Endothelial cell of umbilical vein (primary cell): Measurements from ENCODE around the gene GJB2.

Experiments
- EZH2 ChIP-seq: IDR thresholded peaks from 2 replicates; pipeline ENCODE4 v1.6.1; 2012; ENCODE audit warnings: borderline replicate concordance, low read depth, mild to moderate bottlenecking, moderate library complexity, low read length, inconsistent platforms; ENCODE audit not compliant: severe bottlenecking
- FOS ChIP-seq: IDR thresholded peaks from 2 replicates; pipeline ENCODE4 v1.6.1; 2011; ENCODE audit warnings: mild to moderate bottlenecking, low read length, moderate library complexity, borderline replicate concordance; ENCODE audit not compliant: insufficient read depth
- GATA2 ChIP-seq: IDR thresholded peaks from 2 replicates; pipeline ENCODE4 v1.7.0; 2011; ENCODE audit warnings: low read depth, mild to moderate bottlenecking, moderate library complexity, mixed read lengths, low read length; ENCODE audit not compliant: insufficient read length, insufficient read depth
- JUN ChIP-seq: IDR thresholded peaks from 2 replicates; pipeline ENCODE4 v1.6.1; 2011; ENCODE audit warnings: borderline replicate concordance, low read depth; ENCODE audit not compliant: insufficient read length, insufficient read depth
- MYC ChIP-seq: IDR thresholded peaks from one replicate; pipeline ENCODE4 v1.6.1; 2011; ENCODE audit warnings: mild to moderate bottlenecking, low read depth, low read length
- POLR2A ChIP-seq: IDR thresholded peaks from 2 replicates; pipeline ENCODE4 v1.6.1; 2012; ENCODE audit warnings: low read depth, mild to moderate bottlenecking, control low read depth, low read length
- POLR2AphosphoS5 ChIP-seq: IDR thresholded peaks from 2 replicates; pipeline ENCODE4 v1.6.1; 2012; ENCODE audit warnings: low read depth, mild to moderate bottlenecking, control low read depth, low read length, moderate library complexity; ENCODE audit not compliant: insufficient read depth
- TF ChIP-seq, protein P1 (sequence below), 2 donors: IDR thresholded peaks; 1 replicate in 1 of 2; 2 replicates in 1 of 2; pipeline ENCODE4 v1.5.1; 2011; ENCODE audit warnings: low read length in 2 of 2, mild to moderate bottlenecking in 2 of 2, moderate library complexity in 2 of 2, control low read depth in 1 of 2, inconsistent platforms in 1 of 2, low read depth in 1 of 2; ENCODE audit not compliant: insufficient read depth in 1 of 2; ENCODE audit errors: extremely low read depth in 1 of 2
- TF ChIP-seq, protein P2 (sequence below): IDR thresholded peaks from 2 replicates; pipeline ENCODE4 v1.6.1; 2011; ENCODE audit not compliant: insufficient read depth, insufficient read length

DNA sequence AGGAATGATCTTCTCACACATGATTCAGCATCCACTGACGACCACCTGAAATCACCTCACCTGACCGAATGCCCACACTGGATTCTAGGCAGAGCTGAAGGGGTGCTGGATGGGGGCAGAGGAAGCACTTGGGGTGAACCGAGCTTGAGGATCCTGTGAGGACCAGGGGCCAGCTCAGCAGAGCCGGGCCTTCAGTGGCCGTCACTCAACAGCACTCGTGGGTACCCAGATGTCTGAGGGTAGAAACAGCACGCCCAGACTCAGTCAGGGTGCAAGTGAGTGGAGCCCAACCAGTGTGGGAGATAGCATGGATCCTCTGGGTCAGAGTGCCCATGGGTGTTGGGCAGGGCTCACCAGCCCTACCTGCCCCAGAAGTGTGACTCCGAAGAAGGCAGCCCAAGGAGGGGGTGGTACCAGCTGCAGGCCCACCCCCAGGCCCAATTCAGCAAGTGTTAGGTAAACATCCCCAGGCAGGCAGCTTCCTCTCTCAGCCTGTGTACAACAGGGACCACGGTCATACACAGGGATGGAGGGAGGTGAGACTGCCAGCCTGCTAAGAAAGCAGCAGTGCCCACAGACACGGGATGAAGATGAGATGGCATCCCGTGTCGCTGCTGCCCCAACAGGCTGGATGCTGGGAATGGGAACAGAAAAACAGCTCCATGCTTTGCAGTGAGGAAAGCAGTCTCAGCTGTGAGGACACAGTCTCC, 48.4 kb downstream of the GJB2 start:
- TF ChIP-seq POLR2A: no peak
- TF ChIP-seq, protein P1, sequence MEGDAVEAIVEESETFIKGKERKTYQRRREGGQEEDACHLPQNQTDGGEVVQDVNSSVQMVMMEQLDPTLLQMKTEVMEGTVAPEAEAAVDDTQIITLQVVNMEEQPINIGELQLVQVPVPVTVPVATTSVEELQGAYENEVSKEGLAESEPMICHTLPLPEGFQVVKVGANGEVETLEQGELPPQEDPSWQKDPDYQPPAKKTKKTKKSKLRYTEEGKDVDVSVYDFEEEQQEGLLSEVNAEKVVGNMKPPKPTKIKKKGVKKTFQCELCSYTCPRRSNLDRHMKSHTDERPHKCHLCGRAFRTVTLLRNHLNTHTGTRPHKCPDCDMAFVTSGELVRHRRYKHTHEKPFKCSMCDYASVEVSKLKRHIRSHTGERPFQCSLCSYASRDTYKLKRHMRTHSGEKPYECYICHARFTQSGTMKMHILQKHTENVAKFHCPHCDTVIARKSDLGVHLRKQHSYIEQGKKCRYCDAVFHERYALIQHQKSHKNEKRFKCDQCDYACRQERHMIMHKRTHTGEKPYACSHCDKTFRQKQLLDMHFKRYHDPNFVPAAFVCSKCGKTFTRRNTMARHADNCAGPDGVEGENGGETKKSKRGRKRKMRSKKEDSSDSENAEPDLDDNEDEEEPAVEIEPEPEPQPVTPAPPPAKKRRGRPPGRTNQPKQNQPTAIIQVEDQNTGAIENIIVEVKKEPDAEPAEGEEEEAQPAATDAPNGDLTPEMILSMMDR (IDR thresholded peaks at IDR 0.05; ENCODE audit: extremely low read depth in 1 of 2, insufficient read depth in 1 of 2, low read depth in 1 of 2, low read length in 2 of 2): no peak
- TF ChIP-seq EZH2: no peak
- no peak for TF ChIP-seq POLR2AphosphoS5
- TF ChIP-seq FOS: no peak
- TF ChIP-seq, protein P2, sequence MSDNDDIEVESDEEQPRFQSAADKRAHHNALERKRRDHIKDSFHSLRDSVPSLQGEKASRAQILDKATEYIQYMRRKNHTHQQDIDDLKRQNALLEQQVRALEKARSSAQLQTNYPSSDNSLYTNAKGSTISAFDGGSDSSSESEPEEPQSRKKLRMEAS: no peak
- TF ChIP-seq JUN: no peak
- TF ChIP-seq GATA2: no peak
- no peak for TF ChIP-seq MYC
